ENCODE results near the gene HNRNPF. TPM values are rescaled to one million over a fixed set of nuclear protein-coding genes. Genes with fewer than 3 reads are reported as not detected.
A peak's percentile ranks its signal among the peaks of the same experiment; 100 is the strongest.
"Not testable (repeated sequence)": the region's sequence is repeated elsewhere in the genome, so short reads cannot be mapped to it uniquely, and the experiment has no call there.

Gene HNRNPF
- polyA plus RNA-seq, 1 experiment, result 172 TPM

- Histone ChIP-seq H3K27me3 (ENCODE audit: control insufficient read depth, insufficient read depth, low read length) (no peaks in the 10 kb centered on the region), H3K4me3 (ENCODE audit: low read depth, low read length) (no peak overlapping the region), H3K36me3 (ENCODE audit: control insufficient read depth, insufficient read depth, low read length) (peaks cover 20% of the 10 kb centered on the region)
- TF ChIP-seq CTCF (IDR thresholded peaks at IDR 0.05; ENCODE audit: insufficient read depth, low read depth, low read length), result no peak
- CTCF ChIA-PET, result interaction anchor here (0.7 kb wide), 1 partner anchor 41 kb away, joined by 3 read pairs; no protein-coding TSS in a partner anchor
- POLR2A ChIA-PET, result no interaction called here
- DNase-seq (ENCODE audit: low read depth), result no peak
Observed at GRCh38 chr10:43393606-43394360, 15.2 kb downstream of the HNRNPF start.

- CTCF ChIA-PET; H3K27me3 ChIP-seq (ENCODE audit: control insufficient read depth, insufficient read depth, low read length); H3K4me3 ChIP-seq (ENCODE audit: low read depth, low read length); DNase-seq (ENCODE audit: low read depth): not testable (repeated sequence)
- peaks cover 22% of the 10 kb centered on the region for H3K36me3 ChIP-seq (ENCODE audit: control insufficient read depth, insufficient read depth, low read length)
- POLR2A ChIA-PET, result interaction anchor here (0.6 kb wide), 1 partner anchor 1331 kb away, joined by 3 read pairs; no protein-coding TSS in a partner anchor
Observed at GRCh38 chr10:43393186-43393585, 15.8 kb downstream of the HNRNPF start.

- POLR2A ChIA-PET, result interaction anchor here (0.6 kb wide), 1 partner anchor 1332 kb away, joined by 3 read pairs; no protein-coding TSS in a partner anchor
- TF ChIP-seq CTCF (IDR thresholded peaks at IDR 0.05; ENCODE audit: insufficient read depth, low read depth, low read length), result no peak
Observed at GRCh38 chr10:43392748-43393147, 16.2 kb downstream of the HNRNPF start.

GRCh38 chr10:43391496-43391895 lies 17.5 kb downstream of the HNRNPF start:
- POLR2A ChIA-PET, result no interaction called here
- DNase-seq (ENCODE audit: low read depth), result no peak
- no peak for TF ChIP-seq CTCF (IDR thresholded peaks at IDR 0.05; ENCODE audit: insufficient read depth, low read depth, low read length)
- CTCF ChIA-PET, result interaction anchor here (0.6 to 1.7 kb wide), 2 partner anchors 16 to 30 kb away, joined by 4 to 5 read pairs; no protein-coding TSS in a partner anchor
- peaks cover 34% of the 10 kb centered on the region for H3K36me3 ChIP-seq (ENCODE audit: control insufficient read depth, insufficient read depth, low read length)
- H3K27me3 ChIP-seq (ENCODE audit: control insufficient read depth, insufficient read depth, low read length), result no peaks in the 10 kb centered on the region
- H3K4me3 ChIP-seq (ENCODE audit: low read depth, low read length), result no peak overlapping the region

More at GRCh38 chr10:43392748-43393147, 16.2 kb downstream of the HNRNPF start:
- no peak for DNase-seq (ENCODE audit: low read depth)
- H3K4me3 ChIP-seq (ENCODE audit: low read depth, low read length), result no peak overlapping the region
- CTCF ChIA-PET, result no interaction called here
- H3K36me3 ChIP-seq (ENCODE audit: control insufficient read depth, insufficient read depth, low read length), result peaks cover 22% of the 10 kb centered on the region
- H3K27me3 ChIP-seq (ENCODE audit: control insufficient read depth, insufficient read depth, low read length), result no peaks in the 10 kb centered on the region

- TF ChIP-seq CTCF (IDR thresholded peaks at IDR 0.05; ENCODE audit: insufficient read depth, low read depth, low read length), result peak; percentile 61
- ChIA-PET CTCF (interaction anchor here (0.5 to 1.7 kb wide), 3 partner anchors 16 to 69 kb away, joined by 3 to 4 read pairs (median 4); no protein-coding TSS in a partner anchor), POLR2A (no interaction called here)
- peaks cover 35% of the 10 kb centered on the region for H3K36me3 ChIP-seq (ENCODE audit: control insufficient read depth, insufficient read depth, low read length)
- H3K27me3 ChIP-seq (ENCODE audit: control insufficient read depth, insufficient read depth, low read length), result no peaks in the 10 kb centered on the region
- H3K4me3 ChIP-seq (ENCODE audit: low read depth, low read length), result no peak overlapping the region
- DNase-seq (ENCODE audit: low read depth), result no peak
Observed at GRCh38 chr10:43390759-43391158, 18.2 kb downstream of the HNRNPF start.
